Neural progenitor cell (in vitro differentiated cells): ENCODE measurements around the gene C19orf38. TPM values are rescaled to one million over a fixed set of nuclear protein-coding genes. Genes with fewer than 3 reads are reported as not detected.

Experiments used
- DNase-seq: peaks from one replicate; pipeline ENCODE4 v3.0.0-alpha.2; 2016; ENCODE audit warnings: low spot score
- H2AFZ ChIP-seq: fragments of 200-600 bp; sonication (generic); replicated peaks from 2 replicates; pipeline ENCODE4 v1.6.1; 2016; ENCODE audit warnings: antibody characterized with exemption
- H3F3A ChIP-seq: fragments of 200-600 bp; sonication (generic); 2 replicates; pipeline ENCODE4 v1.6.1; 2016; ENCODE audit warnings: antibody characterized with exemption, low read depth
- H3K27ac ChIP-seq: fragments of 200-600 bp; sonication (generic); 2 replicates; pipeline ENCODE4 v1.5.1; 2016; ENCODE audit warnings: mild to moderate bottlenecking
- H3K27me3 ChIP-seq: fragments of 200-600 bp; sonication (generic); 2 replicates; pipeline ENCODE4 v1.6.1; 2016; ENCODE audit warnings: mild to moderate bottlenecking, moderate library complexity
- H3K36me3 ChIP-seq: fragments of 200-600 bp; sonication (generic); 2 replicates; pipeline ENCODE4 v1.5.1; 2016
- H3K4me1 ChIP-seq: fragments of 200-600 bp; sonication (generic); 2 replicates; pipeline ENCODE4 v1.6.1; 2016; ENCODE audit warnings: mixed run types
- H3K4me2 ChIP-seq: fragments of 200-600 bp; sonication (generic); 2 replicates; pipeline ENCODE4 v1.6.1; 2016
- H3K4me3 ChIP-seq: fragments of 200-600 bp; sonication (generic); 2 replicates; pipeline ENCODE4 v1.5.1; 2016
- H3K79me2 ChIP-seq: fragments of 200-600 bp; sonication (generic); 2 replicates; pipeline ENCODE4 v1.6.1; 2016; ENCODE audit warnings: low read depth
- H3K9ac ChIP-seq: fragments of 200-600 bp; sonication (generic); 2 replicates; pipeline ENCODE4 v1.6.1; 2016
- H3K9me3 ChIP-seq: fragments of 200-600 bp; sonication (generic); 2 replicates; pipeline ENCODE4 v1.5.1; 2016; ENCODE audit warnings: low read depth
- H4K20me1 ChIP-seq: fragments of 200-600 bp; sonication (generic); 2 replicates; pipeline ENCODE4 v1.6.1; 2016; ENCODE audit warnings: low read depth
- H3K27ac Mint-ChIP-seq: 3 replicates; pipeline ENCODE4 v1.8.0; 2021; ENCODE audit warnings: mixed read lengths
- H3K27me3 Mint-ChIP-seq: 2 replicates; pipeline ENCODE4 v1.8.0; 2022; ENCODE audit warnings: low read depth, mild to moderate bottlenecking, inconsistent platforms, moderate library complexity, mixed read lengths; ENCODE audit not compliant: insufficient read depth
- H3K36me3 Mint-ChIP-seq: 3 replicates; pipeline ENCODE4 v1.8.0; 2021; ENCODE audit warnings: mixed read lengths
- H3K4me1 Mint-ChIP-seq: 3 replicates; pipeline ENCODE4 v1.8.0; 2021; ENCODE audit warnings: mixed read lengths
- H3K4me3 Mint-ChIP-seq: 3 replicates; pipeline ENCODE4 v1.8.0; 2021; ENCODE audit warnings: mild to moderate bottlenecking, moderate library complexity, mixed read lengths
- H3K9me3 Mint-ChIP-seq: 3 replicates; pipeline ENCODE4 v1.8.0; 2020; ENCODE audit warnings: mixed read lengths
- EZH2 ChIP-seq: fragments of 200-600 bp; sonication (generic); IDR thresholded peaks from 2 replicates; pipeline ENCODE4 v1.6.1; 2017; ENCODE audit warnings: antibody characterized with exemption, mild to moderate bottlenecking, moderate library complexity
- EZH2phosphoT487 ChIP-seq: fragments of 200-600 bp; sonication (generic); IDR thresholded peaks from 2 replicates; pipeline ENCODE4 v1.6.1; 2017; ENCODE audit warnings: antibody characterized with exemption
- total RNA-seq: library from RNA; depleted of rRNA; stranded (reverse); fragments of >200 nt; gene quantifications from 2 replicates; pipeline ENCODE4 v1.2.3, GENCODE V29; 2015; ENCODE audit warnings: low replicate concordance
- TF ChIP-seq, protein P1 (sequence below): fragments of 200-600 bp; sonication (generic); IDR thresholded peaks from 2 replicates; pipeline ENCODE4 v1.5.1; 2017; ENCODE audit warnings: antibody characterized with exemption, mild to moderate bottlenecking

Gene C19orf38
- total RNA-seq, 1 donor from 2014 or later: not detected

DNA sequence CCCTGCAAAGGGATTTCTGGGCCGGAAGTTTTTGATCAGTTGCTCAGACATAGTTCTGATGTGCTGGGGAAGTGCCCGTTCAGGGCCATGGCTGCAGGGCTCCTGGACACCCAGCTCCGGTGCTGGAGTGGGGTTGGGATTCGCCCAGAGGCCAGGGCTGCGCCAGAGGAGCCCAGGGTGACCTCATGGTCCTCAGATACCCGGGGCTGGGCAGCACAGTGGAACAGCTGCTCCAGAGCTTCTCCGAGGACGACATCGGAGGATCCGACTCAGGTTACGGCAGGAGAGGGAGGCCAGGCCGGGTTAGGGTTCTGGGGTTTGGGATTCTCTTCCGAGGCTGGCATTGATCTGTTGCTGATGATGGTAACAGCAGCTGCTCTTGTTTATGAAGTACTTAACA is 44.0 kb downstream of the C19orf38 start:
- H3K9me3 Mint-ChIP-seq: no peaks in the 10 kb centered on the region
- Histone ChIP-seq H3K36me3 (no peaks in the 10 kb centered on the region), H2AFZ (no peak overlapping the region), H3K27me3 (no peaks in the 10 kb centered on the region), H3F3A (peaks cover 22% of the 10 kb centered on the region), H3K4me1 (peaks cover 32% of the 10 kb centered on the region), H3K4me3 (no peak overlapping the region), H3K9ac (no peak overlapping the region), H3K27ac (no peak overlapping the region), H3K4me2 (no peak overlapping the region), H3K79me2 (peaks cover 92% of the 10 kb centered on the region), H3K9me3 (no peaks in the 10 kb centered on the region), H4K20me1 (peaks cover 92% of the 10 kb centered on the region)
- H3K4me3 Mint-ChIP-seq: peak overlapping the region; percentile 60
- H3K36me3 Mint-ChIP-seq: no peaks in the 10 kb centered on the region
- no peak for TF ChIP-seq EZH2phosphoT487
- H3K4me1 Mint-ChIP-seq: peaks cover 60% of the 10 kb centered on the region
- H3K27ac Mint-ChIP-seq: peak overlapping the region; percentile 96
- H3K27me3 Mint-ChIP-seq: no peaks in the 10 kb centered on the region
- no peak for DNase-seq

DNA sequence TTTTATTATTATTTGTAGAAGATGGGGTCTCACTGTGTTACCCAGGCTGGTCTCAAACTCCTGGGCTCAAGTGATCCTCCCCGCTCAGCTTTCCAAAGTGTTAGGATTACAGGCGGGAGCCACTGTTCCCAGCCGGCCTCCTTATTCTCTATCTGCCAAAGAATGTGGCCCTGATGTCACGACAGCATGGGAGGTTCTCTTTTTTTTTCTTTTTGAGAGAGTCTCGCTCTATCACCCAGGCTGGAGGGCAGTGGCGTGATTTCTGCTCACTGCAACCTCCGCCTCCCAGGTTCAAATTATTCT is 46.6 kb downstream of the C19orf38 start:
- H3K4me3 ChIP-seq: no peak overlapping the region
- no peak overlapping the region for H3K4me3 Mint-ChIP-seq

DNA sequence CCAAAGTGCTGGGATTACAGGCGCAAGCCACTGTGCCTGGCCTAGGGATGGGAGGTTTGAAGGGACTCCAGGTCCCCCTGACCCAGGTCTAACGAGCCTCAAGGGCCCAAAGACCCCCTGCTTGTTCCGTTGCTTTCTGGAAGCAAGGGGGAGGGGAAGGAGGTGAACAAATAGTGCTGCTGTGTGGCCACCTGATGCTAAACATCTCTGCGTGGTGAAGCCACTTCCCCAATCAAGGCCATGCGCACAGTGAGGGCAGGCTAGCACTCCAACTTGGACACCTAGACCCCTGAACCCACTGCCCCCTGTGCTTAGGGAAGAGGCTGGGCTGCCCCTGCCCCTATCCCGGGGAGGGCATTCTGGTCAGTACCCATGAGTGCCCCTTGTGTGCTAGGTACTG is 47.1 kb downstream of the C19orf38 start:
- H3K9me3 ChIP-seq: no peaks in the 10 kb centered on the region
- Mint-ChIP-seq H3K4me1 (peaks cover 45% of the 10 kb centered on the region), H3K27ac (peak overlapping the region; percentile 26), H3K9me3 (no peaks in the 10 kb centered on the region), H3K36me3 (no peaks in the 10 kb centered on the region), H3K27me3 (peaks cover 2% of the 10 kb centered on the region), H3K4me3 (no peak overlapping the region)
- H3K4me1 ChIP-seq: peaks cover 15% of the 10 kb centered on the region
- H3K27ac ChIP-seq: no peak overlapping the region
- no peak for TF ChIP-seq EZH2
- no peak for TF ChIP-seq EZH2phosphoT487
- TF ChIP-seq, protein P1, sequence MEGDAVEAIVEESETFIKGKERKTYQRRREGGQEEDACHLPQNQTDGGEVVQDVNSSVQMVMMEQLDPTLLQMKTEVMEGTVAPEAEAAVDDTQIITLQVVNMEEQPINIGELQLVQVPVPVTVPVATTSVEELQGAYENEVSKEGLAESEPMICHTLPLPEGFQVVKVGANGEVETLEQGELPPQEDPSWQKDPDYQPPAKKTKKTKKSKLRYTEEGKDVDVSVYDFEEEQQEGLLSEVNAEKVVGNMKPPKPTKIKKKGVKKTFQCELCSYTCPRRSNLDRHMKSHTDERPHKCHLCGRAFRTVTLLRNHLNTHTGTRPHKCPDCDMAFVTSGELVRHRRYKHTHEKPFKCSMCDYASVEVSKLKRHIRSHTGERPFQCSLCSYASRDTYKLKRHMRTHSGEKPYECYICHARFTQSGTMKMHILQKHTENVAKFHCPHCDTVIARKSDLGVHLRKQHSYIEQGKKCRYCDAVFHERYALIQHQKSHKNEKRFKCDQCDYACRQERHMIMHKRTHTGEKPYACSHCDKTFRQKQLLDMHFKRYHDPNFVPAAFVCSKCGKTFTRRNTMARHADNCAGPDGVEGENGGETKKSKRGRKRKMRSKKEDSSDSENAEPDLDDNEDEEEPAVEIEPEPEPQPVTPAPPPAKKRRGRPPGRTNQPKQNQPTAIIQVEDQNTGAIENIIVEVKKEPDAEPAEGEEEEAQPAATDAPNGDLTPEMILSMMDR: no peak
- no peak overlapping the region for H2AFZ ChIP-seq
- H3K4me3 ChIP-seq: no peak overlapping the region
- peaks cover 80% of the 10 kb centered on the region for H4K20me1 ChIP-seq
- H3K4me2 ChIP-seq: no peak overlapping the region
- no peaks in the 10 kb centered on the region for H3K27me3 ChIP-seq
- peaks cover 74% of the 10 kb centered on the region for H3K79me2 ChIP-seq
- DNase-seq: no peak
- peaks cover 5% of the 10 kb centered on the region for H3F3A ChIP-seq
- H3K9ac ChIP-seq: no peak overlapping the region
- H3K36me3 ChIP-seq: no peaks in the 10 kb centered on the region

More for the DNA sequence above, 46.6 kb downstream of the C19orf38 start:
- Histone ChIP-seq H3K36me3 (no peaks in the 10 kb centered on the region), H3K27me3 (no peaks in the 10 kb centered on the region), H2AFZ (no peak overlapping the region), H3K9me3 (no peaks in the 10 kb centered on the region), H3K9ac (no peak overlapping the region), H3F3A (peaks cover 5% of the 10 kb centered on the region), H3K4me1 (peaks cover 15% of the 10 kb centered on the region), H4K20me1 (peaks cover 80% of the 10 kb centered on the region), H3K4me2 (no peak overlapping the region), H3K27ac (no peak overlapping the region), H3K79me2 (peaks cover 72% of the 10 kb centered on the region)
- Mint-ChIP-seq H3K27me3 (peaks cover 2% of the 10 kb centered on the region), H3K9me3 (no peaks in the 10 kb centered on the region), H3K36me3 (no peaks in the 10 kb centered on the region), H3K4me1 (peaks cover 45% of the 10 kb centered on the region), H3K27ac (peak overlapping the region; percentile 46)
- no peak for DNase-seq
- TF ChIP-seq, protein P1: no peak
- no peak for TF ChIP-seq EZH2
- no peak for TF ChIP-seq EZH2phosphoT487

DNA sequence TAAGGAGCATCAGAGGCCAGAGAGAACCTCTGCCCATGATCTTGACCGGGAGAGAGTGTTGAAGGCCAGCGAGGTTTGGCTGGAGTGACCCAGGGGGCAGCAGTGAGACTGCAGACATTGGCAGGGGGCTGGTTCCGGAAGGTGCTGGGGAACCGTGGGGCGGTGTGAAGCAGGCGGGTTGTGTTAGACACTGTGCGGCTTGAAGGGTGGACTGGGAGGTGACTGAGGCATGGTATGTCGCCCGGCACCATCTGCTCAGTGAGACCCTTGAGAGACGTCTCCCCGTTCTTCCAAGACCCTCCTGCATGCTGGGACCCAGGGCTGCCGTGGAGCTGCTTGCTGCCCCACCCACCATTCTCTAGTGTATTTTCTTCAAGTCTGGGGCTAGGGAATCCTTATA is 47.7 kb downstream of the C19orf38 start:
- H3K27ac ChIP-seq: no peak overlapping the region
- peaks cover 77% of the 10 kb centered on the region for H4K20me1 ChIP-seq
- H3K36me3 ChIP-seq: no peaks in the 10 kb centered on the region
- Mint-ChIP-seq H3K4me3 (no peak overlapping the region), H3K27me3 (peaks cover 2% of the 10 kb centered on the region), H3K4me1 (peaks cover 42% of the 10 kb centered on the region), H3K36me3 (no peaks in the 10 kb centered on the region), H3K9me3 (no peaks in the 10 kb centered on the region), H3K27ac (peak overlapping the region; percentile 26)
- H3K4me2 ChIP-seq: no peak overlapping the region
- H3K27me3 ChIP-seq: no peaks in the 10 kb centered on the region
- TF ChIP-seq EZH2 (no peak), EZH2phosphoT487 (no peak)
- TF ChIP-seq, protein P1: no peak
- peaks cover 74% of the 10 kb centered on the region for H3K79me2 ChIP-seq
- peaks cover 14% of the 10 kb centered on the region for H3K4me1 ChIP-seq
- no peak overlapping the region for H3K9ac ChIP-seq
- no peaks in the 10 kb centered on the region for H3K9me3 ChIP-seq
- DNase-seq: no peak
- H2AFZ ChIP-seq: no peak overlapping the region
- H3F3A ChIP-seq: peaks cover 5% of the 10 kb centered on the region
- no peak overlapping the region for H3K4me3 ChIP-seq
